Measurements from ENCODE around the gene PID1. TPM values are rescaled to one million over a fixed set of nuclear protein-coding genes. Genes with fewer than 3 reads are reported as not detected.

PID1 gene
- total RNA-seq, 6 experiments from 2014 or later: 28.5 to 95.4 (median 65.3) TPM

DNA sequence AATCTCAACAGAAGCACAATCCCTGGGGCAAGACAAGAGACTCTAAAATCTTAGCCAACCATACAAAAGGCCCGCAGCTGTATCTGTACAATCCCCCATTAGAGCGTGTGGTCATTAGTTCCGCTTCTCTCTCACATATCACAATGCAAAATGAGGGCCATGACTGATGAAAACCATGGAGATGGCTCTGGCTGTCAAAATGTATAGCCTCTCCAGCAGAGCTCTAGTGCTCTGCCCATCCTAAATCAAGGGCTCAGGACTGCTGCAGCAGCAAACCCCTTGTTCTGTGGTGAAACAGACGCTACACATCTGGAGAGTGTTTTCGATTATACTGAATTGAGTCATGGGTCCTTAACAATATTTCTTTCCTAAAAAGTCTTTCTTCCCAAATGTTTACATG is 221.0 kb downstream of the PID1 start:
- Histone ChIP-seq H3K4me3 (no peak overlapping the region), H3K27ac (no peak overlapping the region), H3K36me3 (no peaks in the 10 kb centered on the region), H3K9me3 (no peaks in the 10 kb centered on the region), H3K27me3 (no peaks in the 10 kb centered on the region), H3K4me1 (no peaks in the 10 kb centered on the region)
- ATAC-seq: no peak
- intact Hi-C loops (cut with DNase I): no loop called here
- no peak for DNase-seq
- no peak for TF ChIP-seq POLR2A (IDR thresholded peaks at IDR 0.05)
- TF ChIP-seq, protein P1, sequence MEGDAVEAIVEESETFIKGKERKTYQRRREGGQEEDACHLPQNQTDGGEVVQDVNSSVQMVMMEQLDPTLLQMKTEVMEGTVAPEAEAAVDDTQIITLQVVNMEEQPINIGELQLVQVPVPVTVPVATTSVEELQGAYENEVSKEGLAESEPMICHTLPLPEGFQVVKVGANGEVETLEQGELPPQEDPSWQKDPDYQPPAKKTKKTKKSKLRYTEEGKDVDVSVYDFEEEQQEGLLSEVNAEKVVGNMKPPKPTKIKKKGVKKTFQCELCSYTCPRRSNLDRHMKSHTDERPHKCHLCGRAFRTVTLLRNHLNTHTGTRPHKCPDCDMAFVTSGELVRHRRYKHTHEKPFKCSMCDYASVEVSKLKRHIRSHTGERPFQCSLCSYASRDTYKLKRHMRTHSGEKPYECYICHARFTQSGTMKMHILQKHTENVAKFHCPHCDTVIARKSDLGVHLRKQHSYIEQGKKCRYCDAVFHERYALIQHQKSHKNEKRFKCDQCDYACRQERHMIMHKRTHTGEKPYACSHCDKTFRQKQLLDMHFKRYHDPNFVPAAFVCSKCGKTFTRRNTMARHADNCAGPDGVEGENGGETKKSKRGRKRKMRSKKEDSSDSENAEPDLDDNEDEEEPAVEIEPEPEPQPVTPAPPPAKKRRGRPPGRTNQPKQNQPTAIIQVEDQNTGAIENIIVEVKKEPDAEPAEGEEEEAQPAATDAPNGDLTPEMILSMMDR (IDR thresholded peaks at IDR 0.05): no peak
- WGBS (ENCODE audit: insufficient coverage, low coverage, low lambda C conversion rate, missing lambda C conversion rate): 90% methylated on average over 2 of the region's 5 CpGs

DNA sequence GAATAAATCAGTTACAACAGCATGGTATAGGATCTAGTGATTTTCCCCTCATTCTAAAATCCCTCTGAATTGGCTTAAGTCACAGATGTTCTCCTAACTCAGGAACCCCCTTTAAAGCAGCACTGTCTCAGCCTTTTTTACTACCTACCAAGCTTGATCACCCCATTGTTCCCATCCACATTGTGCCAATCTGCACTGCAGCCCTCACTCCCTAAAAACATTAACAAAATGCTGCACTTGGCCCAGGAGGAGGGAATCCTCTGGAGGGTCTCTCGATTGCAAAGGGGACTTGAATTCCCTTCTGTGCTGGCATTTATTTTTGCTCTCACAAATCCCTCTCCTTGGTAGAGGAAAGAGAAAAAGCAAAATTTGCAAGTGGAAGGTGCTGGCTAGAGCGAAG is 223.0 kb downstream of the PID1 start:
- TF ChIP-seq, protein P1 (IDR thresholded peaks at IDR 0.05): no peak
- TF ChIP-seq POLR2A (IDR thresholded peaks at IDR 0.05): no peak
- Histone ChIP-seq H3K27me3 (no peaks in the 10 kb centered on the region), H3K27ac (no peak overlapping the region), H3K4me1 (peaks cover 0 to 3% (median under 1%) of the 10 kb centered on the region in 4 donors), H3K36me3 (no peaks in the 10 kb centered on the region), H3K9me3 (no peaks in the 10 kb centered on the region), H3K4me3 (no peak overlapping the region)
- ATAC-seq: no peak
- intact Hi-C loops (cut with DNase I): no loop called here
- no peak for DNase-seq
- 82% methylated on average over 2 of the region's 2 CpGs for WGBS (ENCODE audit: insufficient coverage, low coverage, low lambda C conversion rate, missing lambda C conversion rate)

DNA sequence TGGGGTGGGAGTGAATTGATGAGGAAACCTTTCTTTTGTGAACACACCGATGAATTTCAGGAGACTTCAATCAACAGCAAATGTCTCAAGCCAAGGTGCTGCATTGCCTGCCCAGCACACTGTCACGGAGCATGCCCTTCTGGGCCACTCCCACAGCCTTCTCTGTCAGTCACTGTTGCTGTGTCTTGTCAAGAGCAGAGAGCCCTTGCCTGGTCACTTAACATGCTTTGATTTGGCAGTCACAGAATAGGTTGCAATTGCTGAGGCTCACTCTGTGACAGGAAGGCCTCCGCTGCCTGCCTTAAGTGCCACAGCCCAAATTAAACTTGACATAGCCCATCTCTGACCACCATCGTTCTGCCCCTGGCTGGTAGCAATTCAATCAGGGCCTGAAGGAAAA is 225.4 kb downstream of the PID1 start:
- no peak for ATAC-seq
- H3K36me3 ChIP-seq: no peaks in the 10 kb centered on the region

DNA sequence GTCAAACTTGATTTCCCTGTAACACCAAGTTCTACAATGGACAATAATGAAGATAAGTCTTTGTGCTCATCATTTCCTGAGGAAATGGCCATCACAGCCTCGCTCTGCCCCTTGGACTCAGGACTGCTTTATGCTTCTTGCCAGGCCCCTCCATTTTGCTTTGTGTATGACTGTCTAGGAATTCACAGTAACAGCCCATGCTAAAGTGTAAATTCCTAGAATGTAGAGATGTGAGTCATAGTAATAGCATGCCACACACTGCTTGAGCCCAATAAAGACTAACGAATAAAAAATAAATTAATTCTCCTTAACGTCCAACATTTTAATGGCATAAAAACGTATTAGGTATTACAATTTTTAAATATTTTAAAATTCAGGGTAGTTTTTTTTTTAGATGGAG is 226.5 kb downstream of the PID1 start:
- intact Hi-C loops (cut with DNase I): no loop called here
- TF ChIP-seq, protein P1 (IDR thresholded peaks at IDR 0.05): no peak
- no peak for TF ChIP-seq POLR2A (IDR thresholded peaks at IDR 0.05)
- no peak for ATAC-seq
- 43% methylated on average over 4 of the region's 4 CpGs for WGBS (ENCODE audit: insufficient coverage, low coverage, low lambda C conversion rate, missing lambda C conversion rate)
- Histone ChIP-seq H3K27ac (no peak overlapping the region), H3K4me3 (no peak overlapping the region), H3K9me3 (no peaks in the 10 kb centered on the region), H3K4me1 (peaks cover 0 to 22% (median 7%) of the 10 kb centered on the region in 4 donors), H3K27me3 (no peaks in the 10 kb centered on the region), H3K36me3 (no peaks in the 10 kb centered on the region)
- DNase-seq: no peak

More for the DNA sequence above, 225.4 kb downstream of the PID1 start:
- Histone ChIP-seq H3K4me3 (no peak overlapping the region), H3K27me3 (no peaks in the 10 kb centered on the region), H3K27ac (no peak overlapping the region), H3K9me3 (no peaks in the 10 kb centered on the region), H3K4me1 (peaks cover 0 to 22% (median 7%) of the 10 kb centered on the region in 4 donors)
- TF ChIP-seq POLR2A (IDR thresholded peaks at IDR 0.05): no peak
- TF ChIP-seq, protein P1 (IDR thresholded peaks at IDR 0.05): no peak
- DNase-seq: no peak
- intact Hi-C loops (cut with DNase I): no loop called here
- 100% methylated on average over 2 of the region's 4 CpGs for WGBS (ENCODE audit: insufficient coverage, low coverage, low lambda C conversion rate, missing lambda C conversion rate)

GRCh38 chr2:229043681-229044080 is 227.4 kb downstream of the PID1 start:
- ATAC-seq: no peak
- DNase-seq: no peak
- 83% methylated on average over 3 of the region's 3 CpGs for WGBS (ENCODE audit: insufficient coverage, low coverage, low lambda C conversion rate, missing lambda C conversion rate)
- Histone ChIP-seq H3K4me1 (peaks cover 0 to 22% (median 7%) of the 10 kb centered on the region in 4 donors), H3K27me3 (no peaks in the 10 kb centered on the region), H3K4me3 (no peak overlapping the region), H3K36me3 (no peaks in the 10 kb centered on the region), H3K27ac (no peak overlapping the region), H3K9me3 (no peaks in the 10 kb centered on the region)
- TF ChIP-seq, protein P1 (IDR thresholded peaks at IDR 0.05): no peak
- no peak for TF ChIP-seq POLR2A (IDR thresholded peaks at IDR 0.05)
- intact Hi-C loops (cut with DNase I): no loop called here

Measured in right lobe of liver (tissue), 6 donors.